H9 (cell line): ENCODE data around the gene VLDLR. TPM values are rescaled to one million over a fixed set of nuclear protein-coding genes. Genes with fewer than 3 reads are reported as not detected.

Experiments used
- DNase-seq: peaks from one replicate; pipeline ENCODE4 v3.0.0-alpha.2; 2017
- H2AFZ ChIP-seq: one replicate; pipeline ENCODE4 v1.6.1; 2013; ENCODE audit warnings: mild to moderate bottlenecking, low read length, control low read depth, moderate library complexity
- H2AK5ac ChIP-seq: 2 replicates; pipeline ENCODE4 v1.6.1; 2013; ENCODE audit warnings: low read length, control low read depth, mixed read lengths; ENCODE audit not compliant: insufficient read length
- H2BK120ac ChIP-seq: one replicate; pipeline ENCODE4 v1.6.1; 2013; ENCODE audit warnings: low read depth, mild to moderate bottlenecking, low read length, control low read depth, inconsistent platforms; ENCODE audit not compliant: poor library complexity, severe bottlenecking
- H2BK12ac ChIP-seq: 2 replicates; pipeline ENCODE4 v1.6.1; 2013; ENCODE audit warnings: low read length, control low read depth, mixed read lengths, low read depth; ENCODE audit not compliant: insufficient read length
- H2BK15ac ChIP-seq: 2 replicates; pipeline ENCODE4 v1.6.1; 2013; ENCODE audit warnings: low read depth, low read length, control low read depth
- H2BK20ac ChIP-seq: one replicate; pipeline ENCODE4 v1.6.1; 2013; ENCODE audit warnings: low read depth, mild to moderate bottlenecking, low read length, control low read depth, inconsistent platforms; ENCODE audit not compliant: poor library complexity, severe bottlenecking
- H2BK5ac ChIP-seq: 2 replicates; pipeline ENCODE4 v1.6.1; 2013; ENCODE audit warnings: low read length, control low read depth, mixed read lengths; ENCODE audit not compliant: insufficient read length
- H3K14ac ChIP-seq: 2 replicates; pipeline ENCODE4 v1.6.1; 2013; ENCODE audit warnings: low read length, control low read depth; ENCODE audit not compliant: insufficient read depth
- H3K18ac ChIP-seq: 2 replicates; pipeline ENCODE4 v1.6.1; 2013; ENCODE audit warnings: low read depth, mild to moderate bottlenecking, mixed read lengths, low read length, control low read depth; ENCODE audit not compliant: insufficient read length
- H3K23ac ChIP-seq: 2 replicates; pipeline ENCODE4 v1.6.1; 2013; ENCODE audit warnings: low read length, control low read depth, mixed read lengths, low read depth; ENCODE audit not compliant: insufficient read length
- H3K23me2 ChIP-seq: 2 replicates; pipeline ENCODE4 v1.6.1; 2013; ENCODE audit warnings: low read depth, mild to moderate bottlenecking, mixed read lengths, low read length, control low read depth; ENCODE audit not compliant: insufficient read length, poor library complexity, severe bottlenecking
- H3K27ac ChIP-seq: 2 replicates; pipeline ENCODE4 v1.5.1; 2013; ENCODE audit warnings: low read length, control low read depth, mixed read lengths, low read depth; ENCODE audit not compliant: insufficient read length
- H3K27me3 ChIP-seq: 2 replicates; pipeline ENCODE4 v1.6.1; 2013; ENCODE audit warnings: low read length, control low read depth, inconsistent platforms; ENCODE audit not compliant: insufficient read depth
- H3K4ac ChIP-seq: 2 replicates; pipeline ENCODE4 v1.6.1; 2013; ENCODE audit warnings: low read depth, mild to moderate bottlenecking, control low read depth, inconsistent platforms, low read length, moderate library complexity
- H3K4me1 ChIP-seq: 2 replicates; pipeline ENCODE4 v1.6.1; 2013; ENCODE audit warnings: low read length, control low read depth, inconsistent platforms; ENCODE audit not compliant: insufficient read depth
- H3K4me2 ChIP-seq: 2 replicates; pipeline ENCODE4 v1.6.1; 2013; ENCODE audit warnings: low read length, control low read depth, mixed read lengths; ENCODE audit not compliant: insufficient read length, insufficient read depth
- H3K56ac ChIP-seq: 2 replicates; pipeline ENCODE4 v1.6.1; 2013; ENCODE audit warnings: low read depth, mild to moderate bottlenecking, mixed read lengths, low read length, control low read depth; ENCODE audit not compliant: insufficient read length
- H3K79me1 ChIP-seq: 2 replicates; pipeline ENCODE4 v1.6.1; 2013; ENCODE audit warnings: low read depth, mild to moderate bottlenecking, moderate library complexity, low read length, control low read depth, inconsistent platforms; ENCODE audit not compliant: insufficient read depth, poor library complexity, severe bottlenecking
- H3K79me2 ChIP-seq: 2 replicates; pipeline ENCODE4 v1.6.1; 2013; ENCODE audit warnings: low read length, control low read depth, inconsistent platforms; ENCODE audit not compliant: insufficient read depth
- H3K9ac ChIP-seq: 2 replicates; pipeline ENCODE4 v1.6.1; 2013; ENCODE audit warnings: low read length, control low read depth, mixed read lengths; ENCODE audit not compliant: insufficient read length; ENCODE audit errors: extremely low read depth
- H3K9me3 ChIP-seq: one replicate; pipeline ENCODE4 v1.6.1; 2013; ENCODE audit warnings: low read depth, low read length, inconsistent platforms; ENCODE audit not compliant: control insufficient read depth
- H3T11ph ChIP-seq: one replicate; pipeline ENCODE4 v1.6.1; 2013; ENCODE audit warnings: mild to moderate bottlenecking, low read length, control low read depth, inconsistent platforms
- H4K20me1 ChIP-seq: one replicate; pipeline ENCODE4 v1.6.1; 2013; ENCODE audit not compliant: control insufficient read depth, insufficient read length, insufficient read depth
- H4K5ac ChIP-seq: 2 replicates; pipeline ENCODE4 v1.6.1; 2013; ENCODE audit warnings: low read depth, mild to moderate bottlenecking, mixed read lengths, low read length, control low read depth; ENCODE audit not compliant: insufficient read length
- H4K8ac ChIP-seq: replicated peaks from 2 replicates; pipeline ENCODE4 v1.6.1; 2013; ENCODE audit warnings: low read length, control low read depth, mixed read lengths, low read depth; ENCODE audit not compliant: insufficient read length
- H4K91ac ChIP-seq: 2 replicates; pipeline ENCODE4 v1.6.1; 2013; ENCODE audit warnings: low read depth, mild to moderate bottlenecking, moderate library complexity, mixed read lengths, low read length, control low read depth; ENCODE audit not compliant: insufficient read length
- H3K27ac Mint-ChIP-seq, 3 experiments: 2 replicates in 2 of 3; 3 replicates in 1 of 3; pipeline ENCODE4 v1.8.0; 2020 to 2021; ENCODE audit warnings: mixed read lengths in 3 of 3, mild to moderate bottlenecking in 1 of 3, moderate library complexity in 1 of 3
- H3K27me3 Mint-ChIP-seq: 2 replicates; pipeline ENCODE4 v1.8.0; 2021; ENCODE audit warnings: low read depth, mild to moderate bottlenecking, moderate library complexity, mixed read lengths
- H3K36me3 Mint-ChIP-seq, 3 experiments: 2 replicates in 2 of 3; 3 replicates in 1 of 3; pipeline ENCODE4 v1.8.0; 2020 to 2021; ENCODE audit warnings: low read depth in 3 of 3, mixed read lengths in 3 of 3; ENCODE audit not compliant: insufficient read depth in 1 of 3
- H3K4me1 Mint-ChIP-seq, 2 experiments: 2 replicates each; pipeline ENCODE4 v1.8.0; 2020; ENCODE audit warnings: mixed read lengths in 2 of 2
- H3K4me3 Mint-ChIP-seq, 2 experiments: 2 replicates in 1 of 2; 3 replicates in 1 of 2; pipeline ENCODE4 v1.8.0; 2020 to 2021; ENCODE audit warnings: mild to moderate bottlenecking in 2 of 2, mixed read lengths in 2 of 2, moderate library complexity in 1 of 2
- H3K9me3 Mint-ChIP-seq, 2 experiments: 2 replicates in 1 of 2; 3 replicates in 1 of 2; pipeline ENCODE4 v1.8.0; 2020; ENCODE audit warnings: mild to moderate bottlenecking in 2 of 2, mixed read lengths in 2 of 2, moderate library complexity in 1 of 2
- WGBS: extraction: QIAGEN DNeasy Blood & Tissue Kit; methylation state at CpG from one replicate; pipeline ENCODE4 v1.1.7; 2013; ENCODE audit warnings: missing lambda C conversion rate, low lambda C conversion rate, mixed read lengths; ENCODE audit not compliant: insufficient read length; ENCODE audit errors: extremely low coverage; 5-methylcytosine and 5-hydroxymethylcytosine counted together
- total RNA-seq: library from RNA; stranded (reverse); gene quantifications from 2 replicates; pipeline ENCODE4 v1.2.1, GENCODE V29; 2021
- TF ChIP-seq, protein P1 (sequence below): fragments of 200-600 bp; sonication (generic); conservative IDR thresholded peaks from 3 replicates; pipeline ENCODE4 v1.8.0; 2021; ENCODE audit warnings: antibody characterized with exemption, mild to moderate bottlenecking

VLDLR gene
- total RNA-seq, 1 experiment from 2014 or later: 19.1 TPM

DNA sequence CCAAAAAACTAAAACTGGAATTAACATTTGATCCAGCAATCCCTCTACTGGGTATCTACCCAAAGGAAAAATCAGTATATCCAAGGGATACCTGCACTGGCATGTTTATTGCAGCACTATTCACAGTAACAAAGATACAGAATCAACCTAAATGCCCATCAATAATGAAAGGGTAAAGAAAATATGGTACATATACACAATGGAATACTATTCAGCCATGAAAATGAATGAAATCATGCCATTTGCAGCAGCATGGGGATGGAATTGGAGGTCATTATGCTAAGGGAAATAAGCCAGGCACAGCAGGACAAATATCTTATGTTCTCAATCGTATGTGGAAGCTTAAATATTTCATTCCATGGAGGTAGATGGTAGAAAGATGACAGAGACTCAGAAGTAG lies 9.7 kb downstream of the VLDLR start:
- Histone ChIP-seq H3K9me3 (no peaks in the 10 kb centered on the region), H3K27ac (no peak overlapping the region), H3T11ph (no peak overlapping the region), H2BK12ac (no peak overlapping the region), H2BK5ac (no peak overlapping the region), H3K23me2 (no peaks in the 10 kb centered on the region), H4K91ac (no peak overlapping the region), H2BK120ac (no peak overlapping the region), H4K5ac (no peak overlapping the region), H3K79me1 (peaks cover 21% of the 10 kb centered on the region), H3K9ac (no peak overlapping the region), H2AK5ac (no peak overlapping the region), H3K79me2 (peaks cover 43% of the 10 kb centered on the region; the same call in 1 of the 2 replicates), H3K27me3 (no peaks in the 10 kb centered on the region), H4K20me1 (no peaks in the 10 kb centered on the region), H3K4me2 (no peak overlapping the region), H3K4me1 (peaks cover 18% of the 10 kb centered on the region), H3K23ac (no peak overlapping the region), H3K18ac (no peak overlapping the region), H3K4ac (no peak overlapping the region), H2AFZ (no peak overlapping the region), H3K56ac (no peak overlapping the region), H2BK20ac (no peak overlapping the region), H4K8ac (no peak overlapping the region), H3K14ac (no peak overlapping the region), H2BK15ac (no peak overlapping the region)
- peaks cover 50 to 51% of the 10 kb centered on the region in 2 experiments for H3K4me1 Mint-ChIP-seq
- no peak overlapping the region for H3K4me3 Mint-ChIP-seq
- peaks cover 5 to 11% (median 8%) of the 10 kb centered on the region in 3 experiments; a peak in 4 of 7 replicates for H3K36me3 Mint-ChIP-seq
- WGBS: no CpG with 5 or more reads among the region's 1 CpG
- H3K27ac Mint-ChIP-seq: no peak overlapping the region
- no peak for DNase-seq
- H3K27me3 Mint-ChIP-seq: no peaks in the 10 kb centered on the region
- H3K9me3 Mint-ChIP-seq: no peaks in the 10 kb centered on the region
- TF ChIP-seq, protein P1, sequence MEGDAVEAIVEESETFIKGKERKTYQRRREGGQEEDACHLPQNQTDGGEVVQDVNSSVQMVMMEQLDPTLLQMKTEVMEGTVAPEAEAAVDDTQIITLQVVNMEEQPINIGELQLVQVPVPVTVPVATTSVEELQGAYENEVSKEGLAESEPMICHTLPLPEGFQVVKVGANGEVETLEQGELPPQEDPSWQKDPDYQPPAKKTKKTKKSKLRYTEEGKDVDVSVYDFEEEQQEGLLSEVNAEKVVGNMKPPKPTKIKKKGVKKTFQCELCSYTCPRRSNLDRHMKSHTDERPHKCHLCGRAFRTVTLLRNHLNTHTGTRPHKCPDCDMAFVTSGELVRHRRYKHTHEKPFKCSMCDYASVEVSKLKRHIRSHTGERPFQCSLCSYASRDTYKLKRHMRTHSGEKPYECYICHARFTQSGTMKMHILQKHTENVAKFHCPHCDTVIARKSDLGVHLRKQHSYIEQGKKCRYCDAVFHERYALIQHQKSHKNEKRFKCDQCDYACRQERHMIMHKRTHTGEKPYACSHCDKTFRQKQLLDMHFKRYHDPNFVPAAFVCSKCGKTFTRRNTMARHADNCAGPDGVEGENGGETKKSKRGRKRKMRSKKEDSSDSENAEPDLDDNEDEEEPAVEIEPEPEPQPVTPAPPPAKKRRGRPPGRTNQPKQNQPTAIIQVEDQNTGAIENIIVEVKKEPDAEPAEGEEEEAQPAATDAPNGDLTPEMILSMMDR: no peak
